Activated gamma-delta T cell treated with Interleukin-2 at 50 U/mL for 16 hours (primary cell): ENCODE data around the gene TCF21.
A peak's percentile ranks its signal among the peaks of the same experiment; 100 is the strongest.
"Not testable (repeated sequence)": the region's sequence is repeated elsewhere in the genome, so short reads cannot be mapped to it uniquely, and the experiment has no call there.

Experiments used
- DNase-seq: peaks from one replicate; pipeline ENCODE4 v3.0.0-alpha.2; 2020

The TCF21 gene

DNA sequence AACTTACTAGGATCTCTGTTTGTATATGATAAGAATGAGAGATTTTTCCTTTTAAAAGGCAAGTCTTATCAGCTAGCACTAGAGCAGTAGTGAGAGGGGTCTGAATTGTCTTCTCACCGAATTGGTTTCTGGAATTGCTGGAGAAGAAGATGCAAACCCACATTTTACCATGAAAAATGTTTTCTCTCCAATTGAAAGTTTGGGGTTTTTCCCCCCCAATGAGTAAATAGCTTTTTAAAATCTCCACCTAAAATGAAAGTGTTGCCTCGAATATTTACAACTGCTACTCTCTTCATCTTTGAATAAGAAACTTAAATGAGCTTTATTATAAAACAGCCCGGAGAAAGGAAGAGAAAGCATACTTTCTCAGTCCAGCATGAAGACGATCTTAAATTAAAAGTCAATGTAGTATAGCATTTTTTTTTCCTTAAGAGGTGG is 1.8 kb downstream of the TCF21 start:
- DNase-seq, result no peak

DNA sequence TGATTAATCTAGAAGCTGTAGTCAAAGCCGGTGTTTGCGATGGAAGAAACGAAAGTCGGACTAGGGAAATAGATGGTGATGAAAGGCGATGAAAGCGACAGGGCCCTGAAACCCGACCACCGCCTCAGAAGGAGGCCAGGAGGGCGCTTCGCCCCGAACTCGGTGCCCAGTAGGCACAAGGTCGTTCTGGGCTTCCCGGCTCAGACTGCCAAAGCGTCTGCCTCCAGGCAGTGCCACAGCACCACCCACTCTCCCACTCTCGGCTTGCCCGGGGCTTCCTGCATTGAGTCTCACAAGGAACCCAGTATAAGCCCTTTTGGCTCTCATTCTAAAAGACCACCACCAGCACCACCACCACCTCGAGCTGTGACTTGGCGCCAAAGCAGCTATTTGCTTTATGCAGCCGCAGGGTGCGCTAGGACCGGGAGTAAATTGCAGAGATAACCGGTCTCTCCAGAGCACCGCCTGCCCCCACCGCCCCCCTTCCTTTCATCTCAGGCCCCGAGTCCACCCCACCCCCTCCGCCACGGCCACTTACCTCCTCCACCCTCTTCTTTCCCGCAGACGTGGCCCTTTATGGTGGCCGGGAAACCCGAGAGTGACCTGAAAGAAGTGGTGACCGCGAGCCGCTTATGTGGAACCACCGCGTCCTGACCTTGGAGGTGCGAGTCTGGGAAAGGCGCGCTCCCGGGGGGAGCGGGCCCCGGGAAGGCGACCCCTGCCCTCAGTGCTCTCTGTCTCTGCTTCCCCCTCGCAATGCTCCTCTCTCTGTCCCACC is 2.4 kb downstream of the TCF21 start:
- DNase-seq, result no peak

DNA sequence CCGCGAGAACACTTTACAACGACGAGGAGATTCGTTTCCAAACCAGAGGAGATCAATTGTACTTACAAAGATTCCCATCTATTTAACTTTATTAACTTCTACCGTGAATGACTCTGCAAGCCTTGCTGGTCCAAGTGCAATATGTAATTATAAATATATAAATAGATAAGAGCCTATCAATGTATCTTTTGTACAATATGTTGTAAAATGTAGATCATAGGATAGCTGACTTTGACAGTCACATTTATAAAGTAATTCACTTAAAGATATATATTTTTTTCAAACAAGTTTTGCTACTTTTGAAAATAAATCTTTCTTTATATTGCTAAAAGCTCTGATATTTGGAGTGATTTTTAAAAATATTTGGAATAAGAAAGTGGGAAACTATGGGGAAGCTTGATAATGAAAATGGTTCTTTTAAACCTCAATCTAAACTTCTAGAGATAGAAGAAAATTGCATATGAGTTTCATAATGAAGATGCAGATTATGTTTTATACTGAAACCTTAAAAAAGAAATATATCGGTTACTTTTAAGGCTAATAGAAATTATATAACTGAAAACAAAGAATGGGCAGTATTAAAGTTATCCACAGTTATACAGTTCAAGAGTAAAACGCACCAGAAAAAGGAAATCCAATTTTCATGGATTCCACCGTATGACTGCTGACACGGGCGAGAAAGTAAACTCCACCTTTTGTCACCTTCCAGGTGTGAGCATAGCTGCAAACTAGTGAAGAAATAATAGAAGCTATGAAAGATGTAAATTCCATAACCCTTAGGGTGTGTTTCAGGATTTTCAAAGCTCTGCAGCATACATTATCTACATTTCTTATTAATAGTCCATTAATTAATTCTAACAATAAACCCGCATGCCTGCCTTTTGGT is 3.3 kb downstream of the TCF21 start:
- DNase-seq, result no peak

DNA sequence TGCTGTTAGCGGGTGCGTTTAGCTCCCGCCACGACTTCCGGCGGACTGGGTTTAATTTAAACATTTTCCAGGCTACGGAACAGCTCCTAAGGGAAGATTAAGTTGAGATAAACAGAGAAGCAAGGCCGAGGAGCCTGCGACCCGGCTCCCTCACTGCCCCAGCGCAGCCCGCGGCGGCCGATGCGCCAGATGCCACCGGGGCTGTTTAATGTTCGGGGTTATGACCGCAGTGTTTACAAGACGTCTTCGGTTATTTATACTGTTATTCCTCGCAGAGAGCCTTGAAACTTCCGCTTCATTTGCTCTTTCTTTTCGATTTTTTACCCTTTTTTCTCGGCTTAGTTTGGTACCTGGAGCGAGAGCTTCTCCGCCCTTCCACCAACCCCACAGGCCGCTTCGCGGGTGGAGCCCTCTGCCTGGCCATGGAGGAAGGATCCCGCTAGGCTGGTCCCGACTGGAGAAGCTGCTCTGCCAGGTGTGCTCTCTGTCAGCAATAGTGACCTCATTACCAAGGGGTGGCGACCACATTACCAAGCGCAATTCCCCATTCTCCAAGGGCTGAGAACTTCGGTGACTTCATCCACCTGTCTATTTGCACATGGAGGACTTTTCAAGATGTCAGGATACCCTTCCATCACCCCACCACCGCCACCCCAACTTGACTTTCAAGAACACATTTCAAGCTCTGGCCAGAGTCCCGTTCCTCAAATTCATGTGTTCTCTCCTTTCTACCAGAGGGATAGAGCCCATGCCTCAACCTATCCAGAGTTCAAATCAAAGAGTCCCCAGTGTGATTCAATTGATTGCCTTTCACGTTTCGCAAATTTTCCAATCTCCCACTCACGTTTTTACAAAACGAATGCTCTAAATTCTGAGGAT is 4.1 kb downstream of the TCF21 start:
- DNase-seq, result no peak

DNA sequence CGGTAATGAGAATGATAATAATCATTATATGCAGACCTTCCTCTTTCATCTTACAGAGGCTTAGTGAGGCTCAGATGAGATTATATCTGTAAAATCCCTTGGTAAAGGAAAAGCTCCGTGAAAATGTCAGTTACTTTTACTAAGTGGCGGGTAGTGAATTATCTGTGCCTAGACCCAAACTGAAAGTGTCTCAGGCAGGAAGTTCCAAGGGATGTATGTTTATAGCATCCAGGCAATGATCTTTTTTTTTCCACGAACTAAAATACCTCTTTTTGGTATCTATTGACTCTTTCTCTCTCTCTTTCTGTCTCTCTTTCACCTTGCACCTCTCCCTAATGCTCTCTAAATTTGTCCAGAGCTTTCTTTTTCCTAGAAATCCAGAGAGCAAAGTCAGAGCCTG is 5.0 kb downstream of the TCF21 start:
- DNase-seq, result no peak

DNA sequence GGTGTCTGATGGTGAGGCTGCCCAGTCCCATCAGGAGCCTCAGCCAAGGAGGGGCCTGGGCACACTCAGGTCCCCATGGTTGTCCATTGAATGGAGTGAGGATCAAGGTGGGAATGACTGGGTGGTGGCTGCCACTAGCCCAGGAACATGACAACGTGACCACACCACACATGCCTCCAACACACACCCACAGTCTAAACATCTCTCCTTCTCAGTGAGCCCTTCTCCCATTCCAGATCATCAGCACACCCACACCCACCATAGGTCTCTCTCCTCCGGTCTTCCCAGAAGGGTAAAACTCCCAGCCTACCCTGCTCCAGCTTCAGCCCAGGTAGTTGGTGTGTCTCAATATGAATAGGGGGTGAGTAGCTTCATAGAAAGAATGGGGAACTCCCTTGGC is 5.5 kb downstream of the TCF21 start:
- no peak for DNase-seq

DNA sequence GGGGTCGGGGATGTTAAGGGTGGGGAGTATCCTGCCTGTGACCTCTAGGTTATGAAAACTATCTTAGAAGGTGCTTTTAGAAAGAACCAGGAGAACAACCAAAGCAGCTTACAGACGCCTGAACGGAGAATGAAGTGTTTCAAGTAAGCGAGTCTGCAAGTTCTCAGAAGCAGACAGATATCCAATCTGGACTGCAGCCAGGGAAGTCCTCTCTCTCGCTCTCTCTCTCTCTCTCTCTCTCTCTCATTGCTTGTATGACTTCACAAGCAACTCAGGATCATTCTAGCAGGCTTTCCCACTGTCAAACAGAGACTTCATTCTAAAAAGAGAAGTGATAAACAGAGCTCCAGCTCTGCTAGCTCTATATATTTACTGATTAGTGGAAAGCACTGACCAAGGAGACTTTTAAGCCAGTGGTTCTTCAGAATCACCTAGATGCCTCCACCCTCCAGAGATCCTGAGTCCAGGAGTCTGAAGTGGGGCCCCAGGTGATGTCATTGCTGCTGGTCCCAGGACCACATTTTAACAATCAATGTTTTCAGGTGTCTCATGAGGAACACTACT is 6.0 kb downstream of the TCF21 start:
- DNase-seq, result no peak

DNA sequence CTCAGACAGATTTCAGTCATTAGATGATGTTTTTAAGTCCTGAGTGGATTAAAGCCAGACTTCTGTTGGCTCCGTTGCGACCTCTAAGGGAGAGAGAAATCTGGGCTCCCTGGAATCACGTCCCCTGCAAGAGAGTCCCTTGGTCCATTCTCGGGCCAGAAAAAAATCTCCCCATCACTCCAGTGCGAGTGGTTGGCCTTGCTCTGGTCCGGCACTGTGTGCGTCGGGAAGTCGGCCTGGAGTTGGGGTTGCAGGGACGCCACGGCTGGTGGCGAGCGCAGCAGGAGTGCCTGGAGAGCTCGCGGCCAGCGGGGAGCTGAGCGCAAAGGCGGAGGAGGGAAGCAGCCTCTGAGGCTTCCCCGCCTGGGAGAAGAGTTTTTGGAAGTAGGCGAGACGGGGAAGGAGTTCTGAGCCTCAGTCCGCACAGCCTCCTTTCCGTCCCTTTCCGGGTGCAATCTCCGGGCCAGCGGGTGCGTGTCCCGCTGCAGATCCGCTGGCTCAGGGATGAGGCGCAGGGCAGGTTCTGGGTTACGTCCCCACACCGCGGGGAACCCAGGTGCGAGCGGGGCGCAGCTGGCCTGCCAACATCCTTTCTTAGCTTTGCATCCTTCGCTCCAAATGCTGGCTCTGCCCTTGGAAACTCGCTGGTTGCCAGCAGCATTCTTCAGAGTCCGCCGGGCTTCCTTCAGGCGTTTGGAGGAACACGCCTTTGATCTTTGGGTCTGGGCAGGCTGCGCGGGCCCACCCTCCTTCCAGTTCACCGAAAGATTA is 6.8 kb downstream of the TCF21 start:
- no peak for DNase-seq

DNA sequence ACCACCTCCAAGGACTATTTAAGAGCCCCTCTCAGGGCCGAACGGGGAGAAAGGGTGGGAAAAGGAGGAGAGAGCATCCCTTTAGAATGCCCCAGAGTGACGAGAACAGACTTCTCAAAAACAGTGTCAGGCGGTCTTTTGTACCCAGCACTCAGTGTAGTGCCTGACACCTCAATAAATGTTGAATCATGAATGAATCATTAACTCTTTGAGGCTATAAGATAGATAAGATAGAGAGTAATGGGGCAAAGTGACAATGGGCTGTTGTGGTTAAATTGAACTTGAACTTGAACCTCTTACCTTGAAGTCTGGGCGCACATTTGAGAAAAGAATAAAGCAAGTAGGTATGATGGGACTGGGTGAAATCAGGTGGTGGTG is 7.4 kb downstream of the TCF21 start:
- no peak for DNase-seq

DNA sequence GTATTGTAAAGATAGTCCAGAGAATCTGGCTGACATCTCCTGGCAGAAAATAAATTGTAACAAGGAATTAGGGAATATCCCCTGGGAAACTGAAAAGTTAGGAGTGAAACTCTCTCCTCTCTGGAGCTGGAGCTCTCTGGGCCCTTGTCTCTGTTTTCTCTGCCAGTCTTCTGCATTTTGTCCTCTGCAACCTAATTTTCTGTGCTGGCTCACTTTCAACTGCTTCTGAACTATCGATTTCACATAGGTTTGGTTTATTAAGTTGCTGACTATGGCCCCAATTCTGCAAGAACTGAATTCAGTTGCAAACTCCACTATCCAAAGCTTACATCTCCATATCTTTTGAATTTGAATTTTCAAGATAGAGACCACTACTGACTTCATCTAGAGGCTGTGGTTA is 9.3 kb downstream of the TCF21 start:
- DNase-seq, result no peak

DNA sequence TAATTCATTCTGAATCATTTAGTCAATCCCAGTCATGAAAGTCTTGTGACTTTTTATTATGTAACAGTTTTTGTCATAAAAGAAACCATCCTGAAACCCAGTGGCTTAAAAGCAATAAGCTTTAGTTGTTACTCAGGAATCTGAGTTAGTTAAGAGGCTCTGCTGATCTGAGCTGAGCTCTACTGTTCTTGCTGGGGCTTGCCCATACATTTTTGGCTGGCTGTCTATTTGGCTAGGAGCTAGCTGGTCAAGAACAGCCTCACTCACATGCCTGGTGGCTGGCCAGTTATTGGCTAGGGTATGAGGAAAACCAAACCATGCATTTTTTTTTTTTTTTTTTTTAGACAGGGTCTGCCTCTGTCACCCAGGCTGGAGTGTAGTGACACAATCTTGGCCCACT is 10.6 kb downstream of the TCF21 start:
- no peak for DNase-seq

DNA sequence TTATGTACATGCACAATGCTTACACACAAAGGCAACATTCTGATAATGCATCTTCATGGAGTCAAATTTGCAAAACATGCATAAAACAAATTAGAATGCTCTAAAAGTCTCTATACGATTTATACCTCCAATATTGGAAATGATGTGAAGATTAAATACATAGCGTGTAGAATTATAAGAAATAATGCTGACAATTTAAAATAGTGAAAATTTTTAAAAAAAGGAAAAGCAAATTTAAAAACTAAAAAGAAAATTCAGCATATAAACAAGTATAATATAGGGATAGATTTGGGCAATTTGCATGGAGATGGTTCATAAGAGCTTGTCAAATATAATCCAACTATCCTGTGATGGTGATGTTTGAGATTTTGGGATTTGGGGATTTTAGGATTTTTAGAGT is 14.9 kb downstream of the TCF21 start:
- DNase-seq, result no peak

DNA sequence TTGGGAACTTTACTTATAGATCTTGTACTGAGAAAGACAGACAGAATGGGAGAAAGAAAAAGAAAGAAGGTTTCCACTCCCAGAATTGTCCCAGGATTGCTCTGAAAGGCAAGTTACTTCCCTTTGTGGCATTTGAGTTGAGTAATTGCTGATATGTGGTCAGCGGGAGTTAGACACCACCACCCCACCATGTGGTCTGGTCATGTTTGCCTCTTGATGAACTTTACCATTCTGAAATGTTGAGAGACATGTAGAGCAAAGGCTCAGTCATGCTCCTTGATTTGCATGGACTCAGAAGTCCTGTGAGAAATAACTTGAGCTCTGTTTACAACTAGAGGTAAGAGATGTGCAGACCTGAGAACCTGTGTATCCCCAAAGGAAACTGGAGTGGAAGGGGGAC is 17.1 kb downstream of the TCF21 start:
- no peak for DNase-seq

DNA sequence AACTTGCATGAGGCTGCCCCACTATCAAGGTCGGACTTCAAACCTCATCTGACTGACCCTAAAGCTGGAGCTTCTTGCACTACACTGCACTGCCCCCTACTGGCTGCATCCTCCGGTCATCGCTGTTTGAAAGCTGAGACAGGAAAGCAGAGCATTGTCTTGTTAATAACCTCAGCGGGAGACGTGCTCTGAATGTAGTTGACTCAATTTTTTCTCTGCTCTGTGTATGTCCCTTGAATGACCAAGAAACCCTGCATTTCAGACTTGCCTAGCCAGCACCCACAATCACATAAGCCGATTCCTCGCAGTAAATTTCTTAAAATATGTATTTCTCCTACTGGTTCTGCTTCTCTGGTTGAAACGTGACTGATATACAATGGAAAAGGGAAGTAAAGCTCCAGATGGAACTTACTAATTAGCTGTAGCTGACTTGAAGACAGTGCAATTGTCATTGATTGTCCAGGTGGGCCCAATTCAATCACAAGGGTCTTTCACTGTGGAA is 27.8 kb downstream of the TCF21 start:
- DNase-seq, result peak; percentile 70

DNA sequence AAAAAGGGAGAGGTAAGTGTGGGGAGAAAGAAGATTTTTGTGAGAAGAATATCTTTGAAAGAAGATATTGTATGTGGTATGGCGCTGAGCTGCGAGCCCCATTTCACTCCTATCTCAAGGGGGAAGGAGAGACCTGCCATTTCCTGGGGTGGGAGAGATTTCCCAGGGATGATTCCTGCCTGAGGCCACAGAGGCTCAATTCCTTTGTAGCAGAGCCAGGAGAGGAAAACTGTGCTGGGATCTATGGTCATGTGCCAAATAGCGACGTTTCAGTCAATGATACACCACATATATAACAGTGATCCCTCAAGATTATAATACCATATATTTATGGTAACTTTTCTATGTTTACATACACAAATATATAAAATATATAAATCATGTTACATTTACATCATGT is 28.9 kb downstream of the TCF21 start:
- no peak for DNase-seq

DNA sequence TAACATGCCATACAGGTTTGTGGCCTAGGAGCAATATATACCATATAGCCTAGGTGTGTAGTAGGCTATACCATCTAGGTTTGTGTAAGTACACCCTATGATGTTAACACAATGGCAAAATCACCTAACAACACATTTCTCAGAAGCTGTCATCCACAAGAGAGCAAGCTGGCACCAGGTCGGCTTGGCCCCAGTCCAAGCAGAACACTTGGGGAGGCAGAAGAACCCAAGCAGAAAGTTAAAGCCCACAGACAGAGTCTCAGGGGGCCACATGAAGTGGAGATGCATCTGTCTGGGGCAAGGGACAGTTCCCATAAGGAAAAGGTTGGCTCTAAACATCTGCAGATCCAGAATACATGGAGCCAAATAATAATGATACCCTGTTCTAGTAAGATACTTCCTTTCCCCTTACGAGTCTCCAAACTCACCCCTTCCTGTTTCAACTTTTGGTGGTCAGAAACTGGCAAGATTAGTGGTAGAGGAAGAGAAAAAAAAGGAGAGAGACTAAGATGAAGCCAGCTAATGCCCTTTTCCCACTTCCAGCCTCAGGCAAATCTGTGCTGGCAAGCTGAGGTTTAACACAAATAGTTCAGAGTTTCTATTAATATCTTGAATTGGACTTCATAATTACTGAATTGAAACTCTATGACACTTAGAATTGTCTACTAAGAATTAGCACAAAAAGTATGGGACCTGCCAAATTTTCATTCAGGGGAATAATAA is 29.5 kb downstream of the TCF21 start:
- no peak for DNase-seq

DNA sequence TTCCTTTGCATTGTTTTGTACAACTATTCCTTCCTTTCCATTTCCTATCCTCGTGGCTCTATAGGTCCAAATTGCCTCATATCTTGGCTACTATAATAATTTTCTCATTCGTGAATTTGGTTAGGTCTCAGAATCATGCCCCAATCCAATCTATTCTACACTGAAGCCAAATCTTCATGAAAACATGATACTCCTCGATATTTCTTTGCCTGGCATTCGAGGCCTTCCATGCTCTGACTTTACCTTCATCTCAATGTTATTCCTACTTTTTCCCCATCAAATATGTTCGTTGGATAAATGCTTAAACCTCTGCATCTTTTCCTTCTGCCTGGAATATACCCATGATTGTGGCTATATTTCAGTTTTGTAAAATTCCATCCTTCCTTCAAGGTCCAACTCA is 30.4 kb downstream of the TCF21 start:
- DNase-seq, result no peak

DNA sequence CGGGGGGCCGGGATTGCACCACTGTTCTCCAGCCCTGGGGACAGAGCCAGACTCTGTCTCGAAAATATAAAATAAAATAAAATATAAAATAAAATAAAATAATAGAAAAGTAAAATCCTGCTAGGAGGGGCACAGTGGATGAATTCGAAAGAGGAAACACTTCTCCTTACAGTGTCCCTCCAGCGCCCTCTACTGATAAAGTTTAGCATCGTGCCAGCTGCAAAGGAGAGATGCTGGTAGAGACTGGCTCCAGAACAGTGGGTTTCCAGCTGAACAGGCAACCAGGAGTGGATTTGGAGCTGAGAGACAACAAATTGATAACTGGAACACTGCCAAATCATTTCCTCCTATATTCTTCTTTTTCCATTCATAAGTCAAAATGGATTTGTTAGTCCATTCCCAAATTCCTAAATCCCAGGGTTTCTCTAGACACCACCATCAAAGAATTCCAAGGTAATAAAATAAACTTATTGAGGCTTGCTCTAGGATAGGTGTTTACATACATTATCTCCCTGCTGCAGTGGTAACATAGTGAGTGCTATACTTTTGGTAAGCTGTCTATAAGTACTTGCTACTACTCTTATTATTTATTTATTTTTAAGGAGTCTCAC is 32.4 kb downstream of the TCF21 start:
- DNase-seq, result peak; percentile 53

DNA sequence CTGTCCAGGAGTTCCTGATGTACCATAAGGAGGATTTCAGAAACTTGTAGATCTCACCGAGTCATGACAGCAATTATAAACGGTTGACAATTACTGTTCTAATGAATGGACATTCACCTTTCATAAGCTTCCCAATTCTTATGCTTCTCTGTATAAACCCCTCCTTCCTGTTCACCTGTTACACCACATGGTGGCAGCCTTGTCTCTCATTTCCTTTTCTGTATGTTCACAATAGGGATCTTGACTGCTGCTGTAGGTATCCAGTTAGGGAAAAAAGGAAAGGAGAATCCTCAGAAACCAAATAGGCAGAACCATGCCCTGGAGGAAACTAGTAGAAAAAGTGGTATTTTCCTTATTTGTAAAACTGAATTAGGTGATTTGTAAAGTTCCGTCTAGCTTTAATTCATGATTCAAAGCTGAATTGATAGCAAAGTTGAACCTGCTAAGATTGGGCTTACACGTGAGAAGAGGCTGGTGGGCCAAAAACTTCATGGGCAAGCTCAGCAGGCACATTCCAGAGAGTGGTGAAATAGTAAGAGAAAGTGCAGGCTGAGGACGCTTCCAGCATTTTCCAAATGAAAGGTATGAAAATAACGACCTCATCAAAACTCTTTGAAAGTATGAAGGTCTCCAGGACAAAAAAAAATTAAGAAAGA is 35.2 kb downstream of the TCF21 start:
- DNase-seq, result peak; percentile 59

DNA sequence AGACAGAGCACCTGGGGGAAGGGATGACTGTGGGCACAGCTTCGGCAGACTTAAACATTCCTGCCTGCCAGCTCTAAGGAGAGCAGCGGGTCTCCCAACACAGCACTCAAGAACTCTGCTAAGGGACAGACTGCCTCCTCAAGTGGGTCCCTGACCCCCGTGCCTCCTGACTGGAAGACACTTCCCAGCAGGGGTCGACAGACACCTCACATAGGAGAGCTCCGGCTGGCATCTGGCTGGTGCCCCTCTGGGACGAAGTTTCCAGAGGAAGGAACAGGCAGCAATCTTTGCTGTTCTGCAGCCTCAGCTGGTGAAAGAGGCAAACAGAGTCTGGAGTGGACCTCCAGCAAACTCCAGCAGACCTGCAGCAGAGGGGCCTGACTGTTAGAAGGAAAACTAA is 42.3 kb downstream of the TCF21 start:
- not testable (repeated sequence) for DNase-seq
